Occipital lobe (tissue), 2 donors: ENCODE measurements around the gene RPL14. TPM values are rescaled to one million over a fixed set of nuclear protein-coding genes. Genes with fewer than 3 reads are reported as not detected.
"Not testable (repeated sequence)": the region's sequence is repeated elsewhere in the genome, so short reads cannot be mapped to it uniquely, and the experiment has no call there.

Experiments used
- DNase-seq: peaks from one replicate; lab custom pipeline; 2025; lab: John Stamatoyannopoulos, UW
- total RNA-seq: library from RNA; depleted of rRNA; stranded (reverse); fragments of >200 nt; gene quantifications from one replicate; pipeline ENCODE4 v1.2.3, GENCODE V29; 2014

Gene RPL14
- total RNA-seq, 1 donor from 2014 or later = 165 TPM

DNA sequence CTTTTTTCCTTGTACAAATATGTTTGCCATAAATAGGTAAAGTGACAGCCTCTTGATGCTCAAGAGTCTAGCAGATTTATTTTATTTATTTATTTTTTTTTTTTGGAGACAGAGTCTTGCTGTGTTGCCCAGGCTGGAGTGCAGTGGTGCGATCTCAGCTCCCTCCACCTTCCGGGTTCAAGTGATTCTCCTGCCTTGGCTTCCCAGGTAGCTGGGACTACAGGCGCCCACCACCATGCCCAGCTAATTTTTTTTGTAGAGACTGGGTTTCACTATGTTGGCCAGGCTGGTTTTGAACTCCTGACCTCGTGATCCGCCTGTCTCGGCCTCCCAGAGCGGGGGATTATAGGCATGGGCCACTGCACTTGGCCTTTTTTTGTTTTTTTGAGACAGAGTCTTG is 5.7 kb downstream of the RPL14 start:
- DNase-seq = not testable (repeated sequence)

DNA sequence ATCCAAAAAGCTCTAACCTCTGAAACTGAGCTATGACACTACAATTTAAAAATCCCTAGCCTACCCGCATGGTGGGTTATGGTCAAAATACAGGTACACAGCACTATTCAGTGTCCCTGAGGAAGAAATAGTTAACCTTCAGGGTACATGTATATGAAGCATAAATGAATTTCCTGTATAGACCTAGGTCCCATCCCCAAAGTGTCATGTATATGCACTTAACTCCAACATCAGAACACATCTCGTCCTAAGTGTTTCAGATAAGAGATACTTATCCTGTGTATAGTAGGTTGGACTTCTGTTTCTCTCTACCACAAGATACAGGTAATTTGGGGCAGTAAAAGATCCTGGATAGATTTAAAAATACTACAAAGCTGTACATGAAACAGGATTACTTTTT is 6.4 kb downstream of the RPL14 start:
- no peak for DNase-seq

GRCh38 chr3:40464339-40465110 is 7.4 kb downstream of the RPL14 start:
- DNase-seq = no peak

DNA sequence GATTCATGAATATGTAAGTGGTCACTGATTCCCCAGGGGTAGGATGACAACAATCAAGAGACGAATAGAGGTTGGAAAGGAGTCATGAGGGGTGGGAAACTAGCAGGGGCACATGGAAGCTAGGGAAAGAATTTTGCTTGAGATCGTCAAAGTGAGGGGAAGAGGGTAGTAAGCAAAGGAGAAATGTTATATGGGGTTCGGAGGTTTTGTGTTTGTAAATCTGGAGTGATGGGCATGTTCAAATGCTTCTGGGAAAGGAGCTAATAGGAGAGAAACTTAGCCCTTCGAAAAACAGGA is 7.9 kb downstream of the RPL14 start:
- DNase-seq = no peak

DNA sequence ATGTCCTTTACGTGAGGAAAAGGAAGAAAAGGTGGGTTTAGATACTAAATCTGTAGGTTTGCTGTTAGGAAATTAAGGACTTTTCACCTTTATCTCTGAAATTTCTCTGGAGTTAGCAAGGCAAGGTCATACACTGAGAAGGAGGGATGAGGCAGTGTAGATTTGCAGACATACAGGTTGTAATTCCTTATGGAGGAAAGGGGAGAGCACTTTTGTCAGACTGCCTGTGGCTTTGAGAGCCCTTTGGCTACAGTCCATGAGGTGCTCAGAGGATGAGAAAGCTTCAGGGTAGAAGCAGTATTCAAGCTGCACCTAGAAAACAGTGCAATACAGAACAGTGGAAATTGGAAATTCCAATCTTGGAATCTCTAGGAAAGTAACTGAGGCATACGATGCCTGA is 8.3 kb downstream of the RPL14 start:
- DNase-seq = no peak

GRCh38 chr3:40468018-40468417 is 10.9 kb downstream of the RPL14 start:
- DNase-seq = no peak

- DNase-seq = no peak
Observed at GRCh38 chr3:40470701-40471100, 13.6 kb downstream of the RPL14 start.

DNA sequence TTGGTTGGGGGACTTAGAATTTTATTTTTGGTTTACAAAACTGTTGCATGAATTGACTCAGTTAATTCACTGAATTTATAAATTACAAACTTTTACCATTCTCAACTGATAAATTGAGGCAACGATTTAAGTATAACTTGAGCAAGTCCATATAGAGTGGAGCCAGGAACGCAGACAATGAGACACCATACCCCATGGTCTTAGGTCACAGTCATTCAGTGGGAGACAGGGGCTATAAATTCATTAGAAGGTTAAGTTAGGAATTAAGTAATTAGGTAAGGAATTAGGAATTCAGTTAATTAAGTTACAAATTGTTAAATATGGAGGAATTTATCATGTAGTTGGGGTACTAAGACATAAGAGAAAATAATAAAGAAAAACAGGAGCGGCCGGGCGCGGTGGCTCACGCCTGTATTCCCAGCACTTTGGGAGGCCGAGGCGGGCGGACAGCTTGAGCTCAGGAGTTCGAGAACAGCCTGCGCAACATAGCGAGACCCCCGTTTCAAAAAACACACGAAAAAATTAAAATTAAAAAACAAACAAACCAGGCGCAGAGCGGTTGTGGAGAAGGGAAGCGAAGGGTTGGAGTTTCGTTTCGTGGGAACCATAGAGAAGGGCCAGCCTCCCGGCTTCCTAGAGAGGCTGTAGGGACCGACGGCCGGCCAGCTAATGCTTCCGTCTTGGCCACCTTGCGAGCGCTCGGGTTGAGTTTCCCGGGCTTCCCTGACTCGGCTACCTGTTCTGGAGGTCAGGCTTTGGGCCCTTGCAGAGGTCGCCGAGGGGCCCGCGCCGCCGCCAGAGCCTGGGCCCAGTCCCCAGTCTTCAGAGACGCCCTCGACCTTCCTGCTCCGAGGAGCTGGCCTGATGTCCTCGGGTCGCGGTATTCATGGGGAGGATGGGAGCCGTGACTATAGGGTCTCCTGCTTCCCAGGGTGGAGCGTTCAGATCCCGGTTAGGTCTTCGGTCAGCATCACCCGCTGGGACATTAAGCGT is 19.6 kb downstream of the RPL14 start, which contains the start of gene ZNF619:
Gene ZNF619 (plus strand): TSS at position 645 of the 993 bp plus-strand sequence. CDS start 858 bp downstream, outside the sequence.
- DNase-seq = peak; percentile 40

DNA sequence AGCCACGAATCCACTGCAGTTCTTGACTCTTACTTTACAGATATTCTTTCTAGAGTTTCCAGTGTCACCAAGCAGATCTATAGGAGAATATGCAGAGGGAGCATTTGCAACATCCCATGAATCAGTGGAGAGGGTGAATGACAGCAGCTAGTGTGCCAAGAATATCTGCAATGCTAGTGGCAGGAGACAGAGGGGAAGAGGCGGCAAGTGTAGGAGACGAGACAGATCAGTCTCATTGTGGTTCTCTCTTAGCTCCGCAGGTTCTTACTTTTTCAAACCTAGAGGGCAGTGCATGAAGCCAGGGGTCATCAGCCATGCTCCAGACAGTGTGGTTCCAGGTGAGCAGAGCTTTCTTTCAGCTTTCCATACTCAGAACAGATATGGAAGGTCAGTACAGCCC is 20.5 kb downstream of the RPL14 start:
- DNase-seq = no peak

DNA sequence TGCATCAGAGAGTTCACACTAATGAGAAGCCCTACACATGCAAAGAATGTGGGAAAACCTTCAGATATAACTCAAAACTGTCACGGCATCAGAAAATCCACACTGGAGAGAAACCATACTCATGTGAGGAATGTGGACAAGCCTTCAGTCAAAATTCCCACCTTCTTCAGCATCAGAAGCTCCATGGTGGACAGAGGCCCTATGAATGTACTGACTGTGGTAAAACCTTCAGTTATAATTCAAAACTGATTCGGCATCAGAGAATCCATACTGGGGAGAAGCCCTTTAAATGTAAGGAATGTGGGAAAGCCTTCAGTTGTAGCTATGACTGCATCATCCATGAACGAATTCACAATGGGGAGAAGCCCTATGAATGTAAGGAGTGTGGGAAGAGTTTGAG is 30.0 kb downstream of the RPL14 start:
- no peak for DNase-seq

DNA sequence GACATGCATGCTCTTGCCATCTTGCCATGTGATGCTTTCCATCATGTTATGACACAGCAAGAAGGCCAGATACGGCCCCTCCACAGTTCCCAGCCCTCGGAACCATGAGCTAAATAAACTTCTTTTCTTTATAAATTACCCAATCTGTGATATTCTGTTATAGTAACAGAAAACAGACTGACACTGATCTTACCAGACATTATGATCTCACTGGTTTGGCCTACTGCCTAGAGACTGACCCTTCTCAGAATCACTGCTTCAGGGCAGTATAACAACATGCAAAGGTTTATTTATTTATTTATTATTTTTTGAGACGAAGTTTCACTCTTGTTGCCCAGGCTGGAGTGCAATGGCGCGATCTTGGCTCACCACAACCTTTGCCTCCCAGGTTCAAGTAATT is 33.8 kb downstream of the RPL14 start:
- no peak for DNase-seq

GRCh38 chr3:40494698-40495097 is 37.6 kb downstream of the RPL14 start:
- no peak for DNase-seq

DNA sequence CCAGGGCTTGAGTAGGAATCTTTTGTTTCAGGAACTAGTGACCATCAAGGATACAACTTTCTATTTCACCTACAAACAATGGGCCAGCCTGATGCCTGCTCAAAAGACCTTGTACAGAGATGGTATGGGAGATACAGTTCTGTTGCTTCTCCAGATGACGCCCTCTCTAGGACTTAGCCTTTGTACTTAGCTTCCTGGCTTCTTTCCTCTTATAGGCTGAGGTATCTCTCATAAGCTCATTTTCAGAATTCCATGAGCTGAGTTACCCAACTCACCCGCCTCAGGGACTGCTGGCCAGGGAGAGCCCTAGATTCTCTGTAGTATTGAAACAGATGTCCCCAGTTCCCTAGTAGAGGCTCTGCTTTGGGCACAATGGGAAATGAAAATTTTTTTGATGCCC is 40.1 kb downstream of the RPL14 start:
- no peak for DNase-seq

- DNase-seq = no peak
Observed at GRCh38 chr3:40499952-40500351, 42.8 kb downstream of the RPL14 start.

DNA sequence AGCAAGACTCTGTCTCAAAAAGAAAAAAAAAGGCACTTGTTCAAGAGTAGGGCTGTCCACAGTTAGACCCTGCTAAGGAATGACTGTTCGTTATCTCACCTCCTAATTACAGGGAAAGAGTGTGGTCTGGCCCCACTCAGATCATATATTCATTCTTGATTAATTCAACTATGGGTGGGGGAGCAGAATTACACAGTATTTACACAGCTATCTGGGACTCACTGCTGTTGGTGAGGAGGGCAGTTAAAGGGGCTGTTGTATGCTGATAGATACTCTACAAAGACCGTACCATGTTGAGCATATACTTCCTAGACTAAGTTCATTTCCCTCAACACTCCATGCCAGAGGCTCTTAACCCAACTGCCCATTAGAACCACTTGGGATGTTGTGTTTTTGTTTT is 44.9 kb downstream of the RPL14 start:
- no peak for DNase-seq

DNA sequence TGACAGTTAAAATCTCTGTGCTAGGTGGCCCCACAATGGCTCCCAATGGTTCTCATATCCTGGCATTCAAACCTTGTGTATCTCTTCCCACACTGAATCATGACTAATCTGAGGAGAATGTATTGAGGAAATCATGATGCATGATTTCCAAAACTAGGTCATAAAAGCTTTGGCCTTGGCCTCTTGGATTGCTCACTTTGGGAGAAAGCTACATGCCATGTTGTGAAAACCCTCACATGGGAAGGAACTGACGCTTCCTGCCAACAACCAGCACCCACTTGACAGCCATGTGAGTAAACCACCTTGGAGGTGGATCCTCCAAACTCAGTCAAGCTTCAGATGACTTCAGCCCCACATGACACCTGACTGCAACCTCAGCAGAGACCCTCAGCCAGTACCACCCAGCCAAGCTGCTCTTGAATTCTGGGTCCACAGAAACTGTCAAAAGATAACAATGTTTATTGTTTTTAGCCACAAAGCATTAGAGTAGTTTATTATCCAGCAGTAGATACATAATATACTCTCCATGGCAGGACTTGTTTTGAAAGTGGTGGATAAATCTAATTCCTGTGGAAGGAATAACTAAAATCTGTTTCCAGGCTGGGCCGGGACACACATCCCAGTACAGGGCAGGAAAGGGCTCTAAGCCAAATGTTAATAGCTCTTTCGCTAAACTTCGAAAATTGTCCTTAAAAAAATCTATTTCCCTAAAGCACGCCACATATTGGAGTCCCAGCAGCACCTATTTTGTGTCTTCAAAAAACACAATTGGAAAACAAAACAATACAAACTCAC is 47.7 kb downstream of the RPL14 start:
- no peak for DNase-seq

GRCh38 chr3:40505599-40506462 is 48.7 kb downstream of the RPL14 start, which contains the start of gene ZNF620:
Gene ZNF620 (plus strand): TSS chr3:40506039. CDS start chr3:40506353, 314 bp downstream.
- DNase-seq = peak; percentile 65

GRCh38 chr3:40511031-40511718 is 54.0 kb downstream of the RPL14 start:
- DNase-seq = no peak

DNA sequence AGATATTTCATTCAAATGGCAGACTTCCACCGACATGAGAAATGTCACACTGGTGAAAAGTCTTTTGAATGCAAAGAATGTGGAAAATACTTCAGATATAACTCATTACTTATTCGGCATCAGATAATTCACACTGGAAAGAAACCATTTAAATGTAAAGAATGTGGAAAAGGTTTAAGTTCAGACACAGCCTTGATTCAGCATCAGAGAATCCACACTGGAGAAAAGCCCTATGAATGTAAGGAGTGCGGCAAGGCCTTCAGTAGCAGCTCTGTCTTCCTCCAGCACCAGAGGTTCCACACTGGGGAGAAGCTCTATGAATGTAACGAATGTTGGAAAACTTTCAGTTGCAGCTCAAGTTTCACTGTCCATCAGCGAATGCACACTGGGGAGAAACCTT is 59.1 kb downstream of the RPL14 start:
- DNase-seq = no peak

- no peak for DNase-seq
Observed at GRCh38 chr3:40518067-40518466, 60.9 kb downstream of the RPL14 start.
